Lower lobe of right lung (tissue), 2 donors: ENCODE results near the gene AIDA. TPM values are rescaled to one million over a fixed set of nuclear protein-coding genes. Genes with fewer than 3 reads are reported as not detected.
A peak's percentile ranks its signal among the peaks of the same experiment; 100 is the strongest.

Experiments
- ATAC-seq, 2 donors: fragments of 200-7000 bp; cut with Tn5 transposase; one replicate each; pipeline ENCODE4 v1.9.1; 2020 to 2022; ENCODE audit warnings: mild to moderate bottlenecking in 2 of 2, moderate library complexity in 2 of 2
- DNase-seq: peaks from one replicate; pipeline ENCODE4 v3.0.0-alpha.2; 2020
- H3K27ac ChIP-seq: fragments of 200-600 bp; one replicate; pipeline ENCODE4 v1.8.0; 2022
- H3K27me3 ChIP-seq: fragments of 200-600 bp; one replicate; pipeline ENCODE4 v1.8.0; 2022; ENCODE audit warnings: low read depth
- H3K36me3 ChIP-seq: fragments of 200-600 bp; one replicate; pipeline ENCODE4 v1.8.0; 2022; ENCODE audit warnings: mild to moderate bottlenecking
- H3K4me1 ChIP-seq: fragments of 200-600 bp; one replicate; pipeline ENCODE4 v1.8.0; 2022
- H3K4me3 ChIP-seq: fragments of 200-600 bp; one replicate; pipeline ENCODE4 v1.8.0; 2022; ENCODE audit warnings: mild to moderate bottlenecking
- H3K9me3 ChIP-seq: fragments of 200-600 bp; one replicate; pipeline ENCODE4 v1.8.0; 2022
- intact Hi-C: fragments of 100-400 bp; cut with DNase I; formaldehyde crosslinking; loops from one replicate; pipeline ENCODE4 v1.11.0; 2022
- total RNA-seq: library from RNA; stranded (reverse); fragmentation: NEBNext Ultra II Directional; extraction: Animal tissue kit (Norgen Biotek cat#: 25700); gene quantifications from one replicate; pipeline ENCODE4 v1.2.1, GENCODE V29; 2021
- TF ChIP-seq, protein P1 (sequence below): fragments of 200-600 bp; IDR thresholded peaks from one replicate; pipeline ENCODE4 v1.8.0; 2022; ENCODE audit warnings: antibody characterized with exemption, mild to moderate bottlenecking
- donor health status: DM: no; HTN: yes; CAD: no; lungs with severe emphysema.

The AIDA gene
- total RNA-seq, 1 donor from 2014 or later = 92.5 TPM

GRCh38 chr1:222642468-222642867 is 69.8 kb downstream of the AIDA start:
- no peak overlapping the region for H3K27ac ChIP-seq
- H3K27me3 ChIP-seq = no peaks in the 10 kb centered on the region
- peaks cover 25% of the 10 kb centered on the region for H3K36me3 ChIP-seq
- H3K4me3 ChIP-seq = no peak overlapping the region
- intact Hi-C loops = no loop called here
- DNase-seq (no peak), ATAC-seq (no peak)
- TF ChIP-seq, protein P1, sequence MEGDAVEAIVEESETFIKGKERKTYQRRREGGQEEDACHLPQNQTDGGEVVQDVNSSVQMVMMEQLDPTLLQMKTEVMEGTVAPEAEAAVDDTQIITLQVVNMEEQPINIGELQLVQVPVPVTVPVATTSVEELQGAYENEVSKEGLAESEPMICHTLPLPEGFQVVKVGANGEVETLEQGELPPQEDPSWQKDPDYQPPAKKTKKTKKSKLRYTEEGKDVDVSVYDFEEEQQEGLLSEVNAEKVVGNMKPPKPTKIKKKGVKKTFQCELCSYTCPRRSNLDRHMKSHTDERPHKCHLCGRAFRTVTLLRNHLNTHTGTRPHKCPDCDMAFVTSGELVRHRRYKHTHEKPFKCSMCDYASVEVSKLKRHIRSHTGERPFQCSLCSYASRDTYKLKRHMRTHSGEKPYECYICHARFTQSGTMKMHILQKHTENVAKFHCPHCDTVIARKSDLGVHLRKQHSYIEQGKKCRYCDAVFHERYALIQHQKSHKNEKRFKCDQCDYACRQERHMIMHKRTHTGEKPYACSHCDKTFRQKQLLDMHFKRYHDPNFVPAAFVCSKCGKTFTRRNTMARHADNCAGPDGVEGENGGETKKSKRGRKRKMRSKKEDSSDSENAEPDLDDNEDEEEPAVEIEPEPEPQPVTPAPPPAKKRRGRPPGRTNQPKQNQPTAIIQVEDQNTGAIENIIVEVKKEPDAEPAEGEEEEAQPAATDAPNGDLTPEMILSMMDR = no peak
- H3K4me1 ChIP-seq = peaks cover 16% of the 10 kb centered on the region
- H3K9me3 ChIP-seq = no peaks in the 10 kb centered on the region

DNA sequence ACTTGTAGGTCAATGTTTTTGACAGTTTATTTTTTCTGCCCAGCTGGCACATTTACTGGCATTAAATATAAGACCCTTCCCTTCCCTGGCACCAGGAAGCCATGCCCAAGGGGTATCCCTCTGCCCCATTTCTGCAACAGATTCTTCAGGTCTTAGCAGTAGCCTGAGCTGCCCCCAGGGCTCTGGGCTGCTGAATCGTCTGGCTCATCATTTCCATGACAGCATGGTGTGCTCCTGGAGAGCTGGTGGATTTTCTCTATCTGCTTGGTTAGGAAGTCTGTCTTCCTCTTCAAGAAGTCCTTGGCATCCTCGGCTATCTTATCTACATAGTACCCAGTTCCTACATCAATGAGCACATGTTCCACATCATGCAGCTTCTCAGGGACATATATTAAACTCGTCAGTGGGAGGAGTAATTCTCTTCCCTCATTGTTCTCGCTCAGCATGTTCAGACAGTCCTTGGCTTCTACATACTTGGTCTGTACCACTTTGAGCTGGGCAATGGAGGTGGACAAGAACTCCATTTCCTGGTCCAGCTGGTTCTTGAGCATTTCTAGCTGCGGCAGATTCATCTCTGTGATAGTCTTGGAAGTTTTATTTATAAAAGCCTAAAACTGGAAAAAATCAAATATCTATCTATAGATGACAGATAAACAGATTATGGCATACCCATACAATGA is 70.9 kb downstream of the AIDA start:
- H3K36me3 ChIP-seq = peaks cover 24% of the 10 kb centered on the region
- no peaks in the 10 kb centered on the region for H3K9me3 ChIP-seq
- H3K4me3 ChIP-seq = no peak overlapping the region
- H3K27ac ChIP-seq = no peak overlapping the region
- DNase-seq (no peak), ATAC-seq (no peak)
- TF ChIP-seq, protein P1 = no peak
- no peaks in the 10 kb centered on the region for H3K27me3 ChIP-seq
- intact Hi-C loops = no loop called here
- peaks cover 16% of the 10 kb centered on the region for H3K4me1 ChIP-seq

DNA sequence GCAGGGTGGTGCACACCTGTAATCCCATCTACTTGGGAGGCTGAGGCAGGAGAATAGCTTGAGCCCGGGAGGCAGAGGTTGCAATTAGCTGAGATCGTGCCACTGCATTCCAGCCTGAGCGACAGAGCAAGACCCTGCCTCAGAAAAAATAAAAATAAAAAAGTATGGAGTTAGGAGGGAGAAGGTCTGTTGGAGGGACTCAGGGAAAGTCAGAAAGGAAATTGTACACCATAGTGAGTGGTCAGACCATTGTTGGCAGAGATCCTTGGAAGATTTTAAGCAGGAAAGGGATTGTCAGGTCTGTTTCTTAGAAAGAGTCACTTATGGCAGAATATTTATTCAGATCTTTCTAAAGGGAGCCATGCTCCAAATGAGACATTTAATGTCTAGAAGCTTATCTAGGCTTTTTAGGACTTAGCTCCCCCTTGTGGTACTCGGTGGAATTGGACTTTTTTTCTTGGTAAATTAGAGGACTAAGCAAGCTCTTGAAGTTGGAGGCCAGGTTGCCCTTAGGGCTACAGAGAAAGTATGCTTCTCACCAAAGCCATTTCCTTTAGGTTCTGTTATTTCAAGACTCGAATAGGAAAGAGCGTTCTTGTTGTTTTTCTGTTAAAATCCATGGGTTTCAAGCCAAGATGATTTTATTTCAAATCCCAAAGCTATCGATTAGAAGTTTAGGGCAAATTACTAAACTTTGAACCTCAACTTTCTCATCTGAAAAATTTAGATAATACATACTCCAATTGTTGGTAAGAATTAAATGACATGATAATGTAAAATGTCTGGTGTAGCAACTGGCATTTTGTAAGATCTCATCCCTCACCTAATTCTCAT is 77.9 kb downstream of the AIDA start:
- no peaks in the 10 kb centered on the region for H3K4me1 ChIP-seq
- intact Hi-C loops = no loop called here
- H3K27ac ChIP-seq = no peak overlapping the region
- no peaks in the 10 kb centered on the region for H3K9me3 ChIP-seq
- DNase-seq = no peak
- TF ChIP-seq, protein P1 = peak; percentile 87
- ATAC-seq = peak; percentile 80 to 86
- H3K27me3 ChIP-seq = no peaks in the 10 kb centered on the region
- H3K4me3 ChIP-seq = no peak overlapping the region
- H3K36me3 ChIP-seq = peaks cover 60% of the 10 kb centered on the region

DNA sequence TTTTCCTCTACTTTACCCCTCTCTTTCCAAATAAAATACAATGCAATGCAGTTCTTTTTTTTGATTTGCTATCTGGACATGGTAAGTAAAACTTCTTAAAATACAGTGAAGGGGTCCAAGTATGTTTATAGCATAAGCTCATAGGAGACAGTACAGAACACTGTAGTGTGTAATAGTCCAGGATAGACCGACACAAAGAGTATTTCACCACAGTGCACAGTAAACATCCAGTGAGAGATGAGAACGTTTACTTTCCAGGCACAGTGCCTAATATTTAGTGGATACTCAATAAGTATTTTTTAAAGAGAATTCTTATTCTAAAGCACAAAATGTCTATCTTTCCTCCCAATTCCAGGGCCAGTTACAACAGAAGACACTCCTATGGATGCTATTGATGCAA is 79.5 kb downstream of the AIDA start:
- intact Hi-C loops = no loop called here
- DNase-seq = no peak
- H3K27ac ChIP-seq = no peak overlapping the region
- H3K36me3 ChIP-seq = peaks cover 72% of the 10 kb centered on the region
- H3K4me3 ChIP-seq = no peak overlapping the region
- no peaks in the 10 kb centered on the region for H3K9me3 ChIP-seq
- TF ChIP-seq, protein P1 = no peak
- H3K4me1 ChIP-seq = no peaks in the 10 kb centered on the region
- ATAC-seq = no peak
- H3K27me3 ChIP-seq = no peaks in the 10 kb centered on the region

- H3K4me3 ChIP-seq = no peak overlapping the region
- intact Hi-C loops = no loop called here
- no peaks in the 10 kb centered on the region for H3K4me1 ChIP-seq
- ATAC-seq (no peak), DNase-seq (no peak)
- TF ChIP-seq, protein P1 = no peak
- no peak overlapping the region for H3K27ac ChIP-seq
- H3K27me3 ChIP-seq = no peaks in the 10 kb centered on the region
- no peaks in the 10 kb centered on the region for H3K9me3 ChIP-seq
- H3K36me3 ChIP-seq = peaks cover 72% of the 10 kb centered on the region
Observed at GRCh38 chr1:222631611-222632208, 80.6 kb downstream of the AIDA start.
